Measurements from ENCODE around the gene HEPH.
"Not testable (repeated sequence)": the region's sequence is repeated elsewhere in the genome, so short reads cannot be mapped to it uniquely, and the experiment has no call there.

The HEPH gene, protein sequence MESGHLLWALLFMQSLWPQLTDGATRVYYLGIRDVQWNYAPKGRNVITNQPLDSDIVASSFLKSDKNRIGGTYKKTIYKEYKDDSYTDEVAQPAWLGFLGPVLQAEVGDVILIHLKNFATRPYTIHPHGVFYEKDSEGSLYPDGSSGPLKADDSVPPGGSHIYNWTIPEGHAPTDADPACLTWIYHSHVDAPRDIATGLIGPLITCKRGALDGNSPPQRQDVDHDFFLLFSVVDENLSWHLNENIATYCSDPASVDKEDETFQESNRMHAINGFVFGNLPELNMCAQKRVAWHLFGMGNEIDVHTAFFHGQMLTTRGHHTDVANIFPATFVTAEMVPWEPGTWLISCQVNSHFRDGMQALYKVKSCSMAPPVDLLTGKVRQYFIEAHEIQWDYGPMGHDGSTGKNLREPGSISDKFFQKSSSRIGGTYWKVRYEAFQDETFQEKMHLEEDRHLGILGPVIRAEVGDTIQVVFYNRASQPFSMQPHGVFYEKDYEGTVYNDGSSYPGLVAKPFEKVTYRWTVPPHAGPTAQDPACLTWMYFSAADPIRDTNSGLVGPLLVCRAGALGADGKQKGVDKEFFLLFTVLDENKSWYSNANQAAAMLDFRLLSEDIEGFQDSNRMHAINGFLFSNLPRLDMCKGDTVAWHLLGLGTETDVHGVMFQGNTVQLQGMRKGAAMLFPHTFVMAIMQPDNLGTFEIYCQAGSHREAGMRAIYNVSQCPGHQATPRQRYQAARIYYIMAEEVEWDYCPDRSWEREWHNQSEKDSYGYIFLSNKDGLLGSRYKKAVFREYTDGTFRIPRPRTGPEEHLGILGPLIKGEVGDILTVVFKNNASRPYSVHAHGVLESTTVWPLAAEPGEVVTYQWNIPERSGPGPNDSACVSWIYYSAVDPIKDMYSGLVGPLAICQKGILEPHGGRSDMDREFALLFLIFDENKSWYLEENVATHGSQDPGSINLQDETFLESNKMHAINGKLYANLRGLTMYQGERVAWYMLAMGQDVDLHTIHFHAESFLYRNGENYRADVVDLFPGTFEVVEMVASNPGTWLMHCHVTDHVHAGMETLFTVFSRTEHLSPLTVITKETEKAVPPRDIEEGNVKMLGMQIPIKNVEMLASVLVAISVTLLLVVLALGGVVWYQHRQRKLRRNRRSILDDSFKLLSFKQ

DNA sequence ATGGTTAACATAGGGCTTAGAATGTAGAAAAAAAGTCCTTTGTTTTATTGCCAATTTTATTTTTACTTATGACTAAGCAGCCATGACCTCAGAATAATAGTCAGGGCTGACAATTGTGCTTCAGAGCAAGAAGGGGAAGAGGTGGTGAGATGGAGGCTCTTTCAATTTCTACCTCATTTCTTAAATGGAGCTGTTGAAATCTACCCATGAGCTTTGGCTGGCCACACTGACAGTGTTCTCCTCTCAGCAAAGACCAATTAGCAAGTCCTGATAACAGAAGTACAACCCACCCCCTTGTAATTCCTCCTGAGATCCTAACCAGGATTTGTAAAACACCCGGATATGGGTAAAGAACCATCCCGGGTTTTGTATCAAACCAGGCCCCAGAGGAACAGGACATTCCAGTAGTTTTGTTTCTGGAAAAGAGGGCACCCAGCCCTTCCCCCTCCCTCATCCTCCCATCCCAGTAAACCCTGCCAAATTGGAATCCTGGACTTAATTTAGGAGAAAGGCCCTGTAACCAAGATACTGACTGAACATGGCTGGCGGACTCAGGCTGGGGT lies at the start of gene HEPH:
TSS of gene HEPH (plus strand) at position 399 of the 563 bp plus-strand sequence. CDS start 6,324 bp downstream, outside the sequence.
- peak; percentile 31; the same call in 2 of the 3 replicates for ATAC-seq
- TF ChIP-seq ZNF8 (CRISPR knock-in tag; IDR thresholded peaks at IDR 0.05) (no peak), TOX (CRISPR knock-in tag; IDR thresholded peaks at IDR 0.05; ENCODE audit: borderline replicate concordance) (no peak)

DNA sequence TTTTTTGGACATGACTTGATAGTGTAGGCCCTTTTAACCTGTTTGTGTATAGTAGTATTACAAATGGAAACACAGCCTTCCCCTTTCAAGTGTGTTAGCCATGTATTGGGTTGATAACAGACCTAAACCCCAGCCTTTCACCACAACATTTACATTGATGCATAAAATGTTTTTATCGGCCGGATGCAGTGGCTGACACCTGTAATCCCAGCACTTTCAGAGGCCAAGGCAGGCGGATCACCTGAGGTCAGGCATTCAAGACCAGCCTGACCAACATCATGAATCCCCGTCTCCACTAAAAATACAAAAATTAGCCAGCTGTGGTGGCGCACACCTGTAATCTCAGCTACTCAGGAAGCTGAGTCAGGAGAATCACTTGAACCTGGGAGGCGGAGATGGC lies 45.3 kb upstream of the HEPH start:
- not testable (repeated sequence) for ATAC-seq

DNA sequence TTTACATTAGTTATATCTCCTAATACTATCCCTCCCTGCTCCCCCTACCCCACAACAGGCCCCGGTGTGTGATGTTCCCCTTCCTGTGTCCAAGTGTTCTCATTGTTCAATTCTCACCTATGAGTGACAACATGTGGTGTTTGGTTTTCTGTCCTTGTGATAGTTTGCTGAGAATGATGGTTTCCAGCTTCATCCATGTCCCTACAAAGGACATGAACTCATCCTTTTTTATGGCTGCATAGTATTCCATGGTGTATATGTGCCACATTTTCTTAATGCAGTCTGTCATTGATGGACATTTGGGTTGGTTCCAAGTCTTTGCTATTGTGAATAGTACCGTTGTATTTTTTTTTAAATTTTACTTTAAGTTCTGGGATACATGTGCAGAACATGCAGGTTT lies 42.7 kb upstream of the HEPH start:
- not testable (repeated sequence) for ATAC-seq

DNA sequence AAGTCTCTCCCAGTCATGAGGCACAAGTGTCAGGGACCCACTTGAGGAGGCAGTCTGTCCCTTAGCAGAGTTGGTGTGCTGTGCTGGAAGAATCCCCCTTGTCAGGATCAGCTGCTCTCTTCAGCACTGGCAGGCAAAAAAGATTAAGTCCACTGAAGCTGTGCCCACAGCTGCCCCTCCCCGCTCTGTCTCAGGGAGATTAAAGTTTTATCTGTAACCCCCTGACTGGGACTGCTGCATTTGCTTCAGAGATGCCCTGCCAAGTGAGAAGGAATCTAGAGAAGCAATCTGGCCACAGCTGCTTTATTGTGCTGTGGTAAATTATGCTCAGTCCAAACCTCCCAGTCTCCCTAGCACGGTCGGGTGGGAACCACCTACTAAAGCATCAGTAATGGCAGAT lies 37.4 kb upstream of the HEPH start:
- no peak for ATAC-seq
- TF ChIP-seq ZNF70 (CRISPR knock-in tag; IDR thresholded peaks at IDR 0.05) (no peak), OSR1 (CRISPR knock-in tag; IDR thresholded peaks at IDR 0.05) (no peak), ZFP3 (CRISPR knock-in tag; IDR thresholded peaks at IDR 0.05) (no peak), GLIS3 (CRISPR knock-in tag; IDR thresholded peaks at IDR 0.05) (no peak), ESRRG (CRISPR knock-in tag; IDR thresholded peaks at IDR 0.05) (no peak), PPARA (CRISPR knock-in tag; IDR thresholded peaks at IDR 0.05; ENCODE audit: borderline replicate concordance) (no peak), TOX (CRISPR knock-in tag; IDR thresholded peaks at IDR 0.05; ENCODE audit: borderline replicate concordance) (no peak)
- TF ChIP-seq, protein P1, sequence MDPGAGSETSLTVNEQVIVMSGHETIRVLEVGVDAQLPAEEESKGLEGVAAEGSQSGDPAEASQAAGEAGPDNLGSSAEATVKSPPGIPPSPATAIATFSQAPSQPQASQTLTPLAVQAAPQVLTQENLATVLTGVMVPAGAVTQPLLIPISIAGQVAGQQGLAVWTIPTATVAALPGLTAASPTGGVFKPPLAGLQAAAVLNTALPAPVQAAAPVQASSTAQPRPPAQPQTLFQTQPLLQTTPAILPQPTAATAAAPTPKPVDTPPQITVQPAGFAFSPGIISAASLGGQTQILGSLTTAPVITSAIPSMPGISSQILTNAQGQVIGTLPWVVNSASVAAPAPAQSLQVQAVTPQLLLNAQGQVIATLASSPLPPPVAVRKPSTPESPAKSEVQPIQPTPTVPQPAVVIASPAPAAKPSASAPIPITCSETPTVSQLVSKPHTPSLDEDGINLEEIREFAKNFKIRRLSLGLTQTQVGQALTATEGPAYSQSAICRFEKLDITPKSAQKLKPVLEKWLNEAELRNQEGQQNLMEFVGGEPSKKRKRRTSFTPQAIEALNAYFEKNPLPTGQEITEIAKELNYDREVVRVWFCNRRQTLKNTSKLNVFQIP (CRISPR knock-in tag; IDR thresholded peaks at IDR 0.05; ENCODE audit: borderline replicate concordance, low read depth) = no peak

DNA sequence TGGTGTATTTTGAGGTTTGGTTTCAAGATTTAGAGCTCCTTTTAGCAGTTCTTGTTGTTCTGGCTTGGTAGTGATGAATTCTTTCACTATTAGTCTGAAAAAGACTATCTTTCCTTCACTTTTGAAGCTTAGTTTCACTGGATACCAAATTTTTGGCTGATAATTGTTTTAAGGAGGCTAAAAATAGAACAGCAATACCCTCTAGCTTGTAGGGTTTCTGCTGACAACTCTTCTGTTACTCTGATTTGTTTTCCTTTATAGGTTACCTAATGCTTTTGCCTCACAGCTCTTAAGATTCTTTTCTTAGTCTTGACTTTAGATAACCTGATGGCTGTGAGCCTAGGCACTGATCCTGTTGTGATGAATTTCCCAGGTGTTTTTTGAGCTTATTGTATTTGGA lies 33.6 kb upstream of the HEPH start:
- no peak for ATAC-seq

DNA sequence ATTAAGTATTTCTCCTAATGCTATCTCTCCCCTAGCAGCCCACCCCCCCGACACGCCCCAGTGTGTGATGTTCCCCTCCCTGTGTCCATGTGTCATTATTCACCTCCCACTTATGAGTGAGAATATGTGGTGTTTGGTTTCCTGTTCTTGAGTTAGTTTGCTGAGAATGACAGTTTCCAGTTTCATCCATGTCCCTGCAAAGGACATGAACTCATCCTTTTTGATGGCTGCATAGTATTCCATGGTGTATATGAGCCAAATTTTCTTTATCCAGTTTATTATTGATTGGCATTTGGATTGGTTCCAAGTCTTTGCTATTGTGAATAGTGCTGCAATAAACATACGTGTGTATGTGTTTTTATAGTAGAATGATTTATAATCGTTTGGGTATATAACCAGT lies 28.8 kb upstream of the HEPH start:
- ATAC-seq = not testable (repeated sequence)

More for the DNA sequence above, 33.6 kb upstream of the HEPH start:
- TF ChIP-seq, protein P1 (CRISPR knock-in tag; IDR thresholded peaks at IDR 0.05; ENCODE audit: borderline replicate concordance, low read depth) = no peak
- TF ChIP-seq RARB (CRISPR knock-in tag; IDR thresholded peaks at IDR 0.05) (no peak), ZNF565 (CRISPR knock-in tag; conservative IDR thresholded peaks at IDR 0.05; ENCODE audit: low read depth) (no peak), BACH2 (CRISPR knock-in tag; IDR thresholded peaks at IDR 0.05; ENCODE audit: borderline replicate concordance) (no peak), ZNF8 (CRISPR knock-in tag; IDR thresholded peaks at IDR 0.05) (no peak), ZFP3 (CRISPR knock-in tag; IDR thresholded peaks at IDR 0.05) (no peak), ZC3H10 (CRISPR knock-in tag; IDR thresholded peaks at IDR 0.05) (no peak), ZNF70 (CRISPR knock-in tag; IDR thresholded peaks at IDR 0.05) (no peak), ISL1 (CRISPR knock-in tag; IDR thresholded peaks at IDR 0.05) (no peak), CSDC2 (CRISPR knock-in tag; IDR thresholded peaks at IDR 0.05) (no peak), SNAI2 (CRISPR knock-in tag; IDR thresholded peaks at IDR 0.05) (no peak), PPARA (CRISPR knock-in tag; IDR thresholded peaks at IDR 0.05; ENCODE audit: borderline replicate concordance) (no peak)
- TF ChIP-seq, protein P2, sequence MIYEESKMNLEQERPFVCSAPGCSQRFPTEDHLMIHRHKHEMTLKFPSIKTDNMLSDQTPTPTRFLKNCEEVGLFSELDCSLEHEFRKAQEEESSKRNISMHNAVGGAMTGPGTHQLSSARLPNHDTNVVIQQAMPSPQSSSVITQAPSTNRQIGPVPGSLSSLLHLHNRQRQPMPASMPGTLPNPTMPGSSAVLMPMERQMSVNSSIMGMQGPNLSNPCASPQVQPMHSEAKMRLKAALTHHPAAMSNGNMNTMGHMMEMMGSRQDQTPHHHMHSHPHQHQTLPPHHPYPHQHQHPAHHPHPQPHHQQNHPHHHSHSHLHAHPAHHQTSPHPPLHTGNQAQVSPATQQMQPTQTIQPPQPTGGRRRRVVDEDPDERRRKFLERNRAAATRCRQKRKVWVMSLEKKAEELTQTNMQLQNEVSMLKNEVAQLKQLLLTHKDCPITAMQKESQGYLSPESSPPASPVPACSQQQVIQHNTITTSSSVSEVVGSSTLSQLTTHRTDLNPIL (CRISPR knock-in tag; IDR thresholded peaks at IDR 0.05; ENCODE audit: low read depth) = no peak
